Measurements from ENCODE around the gene TCF23. TPM values are rescaled to one million over a fixed set of nuclear protein-coding genes. Genes with fewer than 3 reads are reported as not detected.
A peak's percentile ranks its signal among the peaks of the same experiment; 100 is the strongest.

Gene TCF23
- total RNA-seq, 2 experiments from 2014 or later: 0.02 TPM; not detected in 1

DNA sequence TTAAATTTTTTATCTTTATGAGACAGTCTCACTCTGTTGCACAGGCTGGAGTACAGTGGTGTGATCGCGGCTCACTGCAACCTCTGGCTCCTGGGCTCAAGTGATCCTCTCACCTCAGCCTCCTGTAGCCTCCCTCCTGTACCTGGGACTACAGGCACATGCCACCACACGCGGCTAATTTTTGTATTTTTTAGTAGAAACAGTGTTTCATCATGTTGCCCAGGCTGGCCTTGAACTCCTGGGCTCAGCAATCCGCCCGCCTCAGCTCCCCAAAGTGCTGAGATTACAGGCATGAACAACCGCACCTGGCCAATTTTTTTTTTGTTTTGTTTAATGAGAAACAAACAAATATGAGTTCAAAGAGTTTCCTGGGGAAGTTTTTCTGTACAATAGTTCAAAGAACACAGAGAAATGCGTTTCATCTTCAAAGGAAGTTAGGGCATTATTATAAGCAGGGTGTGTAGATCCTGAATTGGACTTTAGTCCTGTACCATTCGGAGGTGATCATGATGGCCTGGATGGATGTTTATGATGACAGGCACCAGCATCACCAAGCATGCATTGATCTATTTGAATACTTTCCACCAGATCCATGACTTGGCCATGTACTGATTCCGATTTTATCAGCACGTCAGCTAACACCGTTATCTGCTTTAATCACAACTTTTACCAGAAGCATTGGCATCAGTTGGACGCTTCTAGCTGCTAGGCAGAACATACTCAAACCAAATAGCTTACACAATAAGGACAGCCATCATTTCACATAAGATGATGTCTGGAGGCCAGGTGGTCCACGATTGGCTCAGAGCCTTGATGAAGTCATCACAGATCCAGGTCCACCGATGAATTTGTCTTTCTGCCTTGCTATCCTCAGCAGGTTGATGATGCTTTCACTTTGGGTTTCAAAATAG lies 28.9 kb downstream of the TCF23 start:
- H3K4me1 Mint-ChIP-seq: no peaks in the 10 kb centered on the region
- no peaks in the 10 kb centered on the region for H3K9me3 Mint-ChIP-seq (ENCODE audit: low read depth)
- no peaks in the 10 kb centered on the region for H3K36me3 Mint-ChIP-seq (ENCODE audit: low read depth)
- DNase-seq: no peak
- no peak overlapping the region for H3K4me3 Mint-ChIP-seq
- intact Hi-C loops (cut with DNase I, micrococcal nuclease): no loop called here
- ATAC-seq: no peak
- H3K27me3 Mint-ChIP-seq: peaks cover 18% of the 10 kb centered on the region
- ChIA-PET CTCF (interaction anchor here (0.6 to 1.3 kb wide), 3 partner anchors 8 to 96 kb away, joined by 3 to 5 read pairs (median 3); no protein-coding TSS in a partner anchor), POLR2A (no interaction called here)
- no peak overlapping the region for H3K27ac Mint-ChIP-seq

DNA sequence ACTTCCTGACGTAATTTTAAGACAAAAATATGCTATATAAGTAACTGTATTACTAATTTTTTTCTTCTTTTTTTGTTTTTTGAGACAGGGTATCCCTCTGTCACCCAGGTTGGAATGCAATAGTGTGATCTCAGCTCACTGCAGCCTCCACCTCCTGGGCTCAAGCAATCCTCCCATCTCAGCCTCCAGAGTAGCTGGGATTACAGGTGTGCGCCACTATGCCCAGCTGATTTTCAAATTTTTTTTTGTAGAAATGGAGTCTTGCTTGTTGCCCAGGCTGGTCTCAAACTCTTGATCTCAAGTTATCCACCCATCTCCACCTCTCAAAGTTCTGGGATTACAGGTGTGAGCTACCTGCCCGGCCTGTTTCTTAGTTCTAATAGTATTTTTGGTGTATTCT lies 29.7 kb downstream of the TCF23 start:
- no peak for ATAC-seq
- Mint-ChIP-seq H3K36me3 (ENCODE audit: low read depth) (no peaks in the 10 kb centered on the region), H3K9me3 (ENCODE audit: low read depth) (no peaks in the 10 kb centered on the region), H3K4me3 (no peak overlapping the region), H3K4me1 (no peaks in the 10 kb centered on the region), H3K27me3 (peaks cover 18% of the 10 kb centered on the region), H3K27ac (no peak overlapping the region)
- DNase-seq: no peak
- intact Hi-C loops (cut with DNase I, micrococcal nuclease): no loop called here
- CTCF ChIA-PET: interaction anchor here (1.2 to 1.3 kb wide), 2 partner anchors 9 to 82 kb away, joined by 3 to 5 read pairs; no protein-coding TSS in a partner anchor
- POLR2A ChIA-PET: no interaction called here

GRCh38 chr2:27179344-27180000 lies 30.7 kb downstream of the TCF23 start:
- Mint-ChIP-seq H3K4me3 (no peak overlapping the region), H3K4me1 (no peaks in the 10 kb centered on the region), H3K27ac (no peak overlapping the region), H3K9me3 (ENCODE audit: low read depth) (no peaks in the 10 kb centered on the region), H3K36me3 (ENCODE audit: low read depth) (no peaks in the 10 kb centered on the region), H3K27me3 (peaks cover 19% of the 10 kb centered on the region)
- ATAC-seq (no peak), DNase-seq (no peak)
- ChIA-PET CTCF (interaction anchor here (1.2 kb wide), 1 partner anchor 83 kb away, joined by 3 read pairs; no protein-coding TSS in a partner anchor), POLR2A (no interaction called here)
- intact Hi-C loops (cut with DNase I, micrococcal nuclease): no loop called here

DNA sequence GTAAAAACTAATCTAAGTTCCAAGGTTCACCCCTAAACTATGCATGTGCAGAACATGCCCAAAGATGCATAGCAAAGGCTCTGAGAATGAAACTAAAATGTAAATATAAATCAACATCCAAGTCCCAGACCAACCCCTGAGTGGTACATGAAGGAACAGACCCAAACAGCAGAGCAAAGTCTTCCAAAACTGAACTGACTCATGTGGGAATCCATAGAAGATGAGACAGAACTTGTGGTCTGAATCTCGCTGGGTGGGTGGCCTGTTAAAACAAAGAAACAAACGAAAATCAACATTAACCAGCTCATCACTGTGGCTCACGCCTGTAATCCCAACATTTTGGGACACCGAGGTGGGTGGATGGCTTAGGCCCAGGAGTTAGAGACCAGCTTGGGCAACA lies 33.5 kb downstream of the TCF23 start:
- POLR2A ChIA-PET: no interaction called here
- H3K27me3 Mint-ChIP-seq: peaks cover 16% of the 10 kb centered on the region
- ATAC-seq: no peak

DNA sequence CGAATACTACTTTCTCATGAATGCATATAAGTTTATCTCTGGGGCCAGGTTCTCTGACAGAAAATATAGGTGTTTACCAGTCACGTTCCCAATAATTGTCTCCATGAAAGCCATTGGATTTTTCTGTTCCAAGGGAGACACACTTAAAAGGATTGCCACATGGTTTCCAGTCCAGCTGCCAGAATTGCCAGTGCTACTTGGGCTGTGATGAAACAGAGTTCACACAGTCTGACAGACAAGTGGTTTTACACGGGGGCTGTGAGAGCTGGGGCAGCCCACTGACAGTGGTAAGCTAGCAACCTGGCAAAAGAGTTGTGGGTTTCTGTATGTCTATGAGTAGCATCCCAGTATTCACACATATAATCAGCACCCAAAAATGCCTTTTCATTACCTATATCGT lies 35.3 kb downstream of the TCF23 start:
- H3K27me3 Mint-ChIP-seq: peaks cover 13% of the 10 kb centered on the region
- H3K36me3 Mint-ChIP-seq (ENCODE audit: low read depth): no peaks in the 10 kb centered on the region
- no peak for ATAC-seq
- H3K4me3 Mint-ChIP-seq: no peak overlapping the region
- intact Hi-C loops (cut with DNase I, micrococcal nuclease): no loop called here
- CTCF ChIA-PET: interaction anchor here (1.2 kb wide), 1 partner anchor 14 kb away, joined by 4 read pairs; no protein-coding TSS in a partner anchor
- H3K9me3 Mint-ChIP-seq (ENCODE audit: low read depth): no peaks in the 10 kb centered on the region
- POLR2A ChIA-PET: no interaction called here
- no peaks in the 10 kb centered on the region for H3K4me1 Mint-ChIP-seq
- H3K27ac Mint-ChIP-seq: no peak overlapping the region
- no peak for DNase-seq

More for the DNA sequence above, 33.5 kb downstream of the TCF23 start:
- intact Hi-C loops (cut with DNase I, micrococcal nuclease): no loop called here
- Mint-ChIP-seq H3K4me1 (no peaks in the 10 kb centered on the region), H3K27ac (no peak overlapping the region), H3K4me3 (no peak overlapping the region), H3K9me3 (ENCODE audit: low read depth) (no peaks in the 10 kb centered on the region), H3K36me3 (ENCODE audit: low read depth) (no peaks in the 10 kb centered on the region)
- CTCF ChIA-PET: interaction anchor here (1.2 kb wide), 1 partner anchor 10 kb away, joined by 6 read pairs; no protein-coding TSS in a partner anchor
- no peak for DNase-seq

DNA sequence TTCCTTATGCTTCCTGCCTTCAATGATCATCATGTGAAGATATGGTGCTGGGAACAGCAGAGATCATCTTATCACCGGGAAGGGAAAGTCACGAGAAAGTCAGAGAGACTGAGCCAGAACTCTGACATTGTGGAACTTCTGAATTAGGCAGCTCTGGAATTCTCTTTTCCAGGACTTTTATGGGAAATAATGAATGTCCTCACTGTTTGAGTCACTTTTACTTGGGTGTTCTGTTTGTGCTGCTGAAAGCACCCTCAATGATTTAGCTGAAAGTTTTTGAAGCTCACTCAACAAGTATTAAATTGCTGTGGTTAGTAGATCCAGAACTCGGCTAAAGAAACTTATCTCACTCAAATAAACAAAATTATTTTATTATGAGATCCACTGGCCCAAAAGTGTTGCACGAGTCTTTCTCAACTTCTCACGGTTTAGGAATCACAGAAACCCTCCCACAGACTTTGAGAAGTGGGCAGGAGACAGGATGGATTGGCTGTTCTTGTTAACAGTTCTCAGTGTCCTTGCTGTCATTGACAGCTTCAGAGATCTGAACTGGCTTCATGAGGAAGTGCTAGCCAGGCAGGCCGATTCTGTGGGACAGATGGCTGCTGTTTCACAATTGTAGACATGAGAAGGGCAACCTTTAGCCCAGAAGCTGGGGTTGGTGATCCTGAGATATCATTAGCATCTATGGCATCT lies 36.7 kb downstream of the TCF23 start:
- DNase-seq: no peak
- CTCF ChIA-PET: interaction anchor here (0.8 kb wide), 1 partner anchor 87 kb away, joined by 3 read pairs; no protein-coding TSS in a partner anchor
- Mint-ChIP-seq H3K4me1 (no peaks in the 10 kb centered on the region), H3K27ac (no peak overlapping the region), H3K4me3 (no peak overlapping the region), H3K27me3 (peaks cover 10% of the 10 kb centered on the region), H3K36me3 (ENCODE audit: low read depth) (no peaks in the 10 kb centered on the region), H3K9me3 (ENCODE audit: low read depth) (no peaks in the 10 kb centered on the region)
- POLR2A ChIA-PET: interaction anchor here (0.8 kb wide), 1 partner anchor 159 kb away, joined by 3 read pairs; no protein-coding TSS in a partner anchor
- intact Hi-C loops (cut with DNase I, micrococcal nuclease): no loop called here
- ATAC-seq: no peak

- intact Hi-C loops (cut with DNase I, micrococcal nuclease): no loop called here
- no peak overlapping the region for H3K27ac Mint-ChIP-seq
- DNase-seq (no peak), ATAC-seq (no peak)
- peaks cover 5% of the 10 kb centered on the region for H3K27me3 Mint-ChIP-seq
- H3K4me3 Mint-ChIP-seq: no peak overlapping the region
- no peaks in the 10 kb centered on the region for H3K9me3 Mint-ChIP-seq (ENCODE audit: low read depth)
- POLR2A ChIA-PET: interaction anchor here (0.6 kb wide), 1 partner anchor 1527 kb away, joined by 4 read pairs; no protein-coding TSS in a partner anchor
- H3K36me3 Mint-ChIP-seq (ENCODE audit: low read depth): no peaks in the 10 kb centered on the region
- H3K4me1 Mint-ChIP-seq: no peaks in the 10 kb centered on the region
- CTCF ChIA-PET: interaction anchor here (0.7 to 1.3 kb wide), 3 partner anchors 15 to 150 kb away, joined by 3 to 8 read pairs (median 4); no protein-coding TSS in a partner anchor
Observed at GRCh38 chr2:27186613-27187345, 38.0 kb downstream of the TCF23 start.

GRCh38 chr2:27189989-27190388 lies 41.2 kb downstream of the TCF23 start:
- no peak overlapping the region for H3K4me3 Mint-ChIP-seq
- no peaks in the 10 kb centered on the region for H3K9me3 Mint-ChIP-seq (ENCODE audit: low read depth)
- H3K36me3 Mint-ChIP-seq (ENCODE audit: low read depth): no peaks in the 10 kb centered on the region
- peaks cover 2% of the 10 kb centered on the region for H3K27me3 Mint-ChIP-seq
- no peak for ATAC-seq
- POLR2A ChIA-PET: no interaction called here
- intact Hi-C loops (cut with DNase I, micrococcal nuclease): loop anchor here (2.0 to 5.0 kb wide), 3 partner anchors 93 to 229 kb away; no protein-coding TSS in a partner anchor
- H3K27ac Mint-ChIP-seq: no peak overlapping the region
- no peak for DNase-seq
- H3K4me1 Mint-ChIP-seq: no peaks in the 10 kb centered on the region
- CTCF ChIA-PET: no interaction called here

DNA sequence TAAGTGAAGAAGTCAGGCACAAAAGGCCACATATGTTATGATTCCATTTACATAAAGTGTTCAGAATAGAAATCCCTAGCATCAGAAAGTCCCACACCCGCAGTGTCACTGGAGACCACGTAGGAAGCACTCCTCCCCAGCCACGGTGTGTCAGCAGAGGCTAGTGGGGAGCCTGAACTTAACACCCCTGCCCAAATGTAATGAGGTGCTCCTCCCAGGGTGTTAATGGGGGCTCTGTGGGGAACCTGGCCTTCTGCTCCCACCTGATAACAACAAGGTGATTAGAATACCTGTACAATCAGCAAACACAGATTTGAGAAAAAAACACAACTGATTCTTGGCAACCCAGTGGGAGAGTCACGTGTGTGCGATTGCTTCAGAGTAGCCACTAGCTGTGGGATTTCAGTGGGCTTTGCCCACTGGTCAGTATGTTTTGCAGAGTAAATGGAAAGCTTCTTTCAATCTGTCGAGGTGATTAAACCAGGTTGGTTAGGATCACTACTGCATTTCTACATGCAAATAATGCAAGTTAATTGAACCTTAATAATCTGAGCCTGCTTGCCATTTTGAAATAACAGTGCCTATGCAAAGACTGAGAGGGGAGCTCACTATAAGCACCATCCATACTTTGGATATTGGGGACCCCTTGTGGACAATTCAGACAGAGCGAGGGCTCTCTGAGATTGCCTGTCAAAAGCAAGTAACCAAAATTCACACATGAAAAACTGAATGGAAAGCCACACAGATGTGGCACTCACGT lies 42.4 kb downstream of the TCF23 start:
- ChIA-PET POLR2A (interaction anchor here (0.7 kb wide), 1 partner anchor 94 kb away, joined by 4 read pairs; no protein-coding TSS in a partner anchor), CTCF (interaction anchor here (0.8 to 1.4 kb wide), 14 partner anchors 9 to 229 kb away, joined by 3 to 8 read pairs (median 3); no protein-coding TSS in a partner anchor)
- ATAC-seq: peak; percentile 87
- Mint-ChIP-seq H3K4me3 (no peak overlapping the region), H3K27me3 (peaks cover 2% of the 10 kb centered on the region), H3K27ac (no peak overlapping the region), H3K9me3 (ENCODE audit: low read depth) (no peaks in the 10 kb centered on the region), H3K36me3 (ENCODE audit: low read depth) (no peaks in the 10 kb centered on the region), H3K4me1 (no peaks in the 10 kb centered on the region)
- DNase-seq: peak; percentile 57
- intact Hi-C loops (cut with DNase I, micrococcal nuclease): loop anchor here (1.0 to 5.0 kb wide), 4 partner anchors 93 to 230 kb away; no protein-coding TSS in a partner anchor

All from activated CD4-positive, alpha-beta T cell treated with anti-CD3 and anti-CD28 coated beads for 36 hours (primary cell).